GM12801 (cell line): ENCODE results near the gene FREY1.

Experiments used
- CTCF ChIP-seq: IDR thresholded peaks from one replicate; pipeline ENCODE4 v1.5.1; 2011; ENCODE audit warnings: control low read depth; ENCODE audit not compliant: insufficient read length; ENCODE audit errors: extremely low read depth

The FREY1 gene

GRCh38 chr11:45899448-45900174 is 7.5 kb downstream of the FREY1 start:
- TF ChIP-seq CTCF: no peak

- no peak for TF ChIP-seq CTCF
Observed at GRCh38 chr11:45899086-45899447, 8.0 kb downstream of the FREY1 start.

- no peak for TF ChIP-seq CTCF
Observed at GRCh38 chr11:45897556-45897955, 9.5 kb downstream of the FREY1 start.

- no peak for TF ChIP-seq CTCF
Observed at GRCh38 chr11:45896422-45896984, 10.6 kb downstream of the FREY1 start.

- TF ChIP-seq CTCF: no peak
Observed at GRCh38 chr11:45895553-45896259, 11.4 kb downstream of the FREY1 start.

GRCh38 chr11:45894555-45895247 is 12.4 kb downstream of the FREY1 start:
- TF ChIP-seq CTCF: no peak

- no peak for TF ChIP-seq CTCF
Observed at GRCh38 chr11:45892856-45893255, 14.2 kb downstream of the FREY1 start.
